Measurements from ENCODE around the gene FAM50A. TPM values are rescaled to one million over a fixed set of nuclear protein-coding genes. Genes with fewer than 3 reads are reported as not detected.
A peak's percentile ranks its signal among the peaks of the same experiment; 100 is the strongest.

The FAM50A gene
- total RNA-seq, 2 experiments from 2014 or later = 39.7 to 43.7 TPM

DNA sequence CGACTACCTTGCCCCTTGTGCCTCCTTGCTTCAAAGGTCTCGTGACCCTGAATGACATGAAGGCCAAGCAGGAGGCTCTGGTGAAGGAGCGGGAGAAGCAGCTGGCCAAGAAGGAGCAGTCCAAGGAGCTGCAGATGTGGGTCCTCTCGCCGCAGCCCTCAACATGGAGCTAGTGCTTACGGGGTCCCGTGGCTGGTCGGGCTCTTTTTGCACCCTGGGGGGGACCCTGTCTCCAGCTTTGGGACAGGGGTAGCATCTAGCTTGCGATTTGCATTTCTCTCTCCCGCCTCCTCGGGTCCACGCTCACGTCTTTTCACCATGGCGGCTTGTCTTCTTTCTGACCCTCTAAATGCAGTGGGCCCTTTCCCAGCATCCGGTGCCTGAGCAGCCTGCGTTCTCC, 1.8 kb downstream of the FAM50A start:
- H3K4me3 Mint-ChIP-seq = peak overlapping the region; percentile 29
- H3K27me3 Mint-ChIP-seq (ENCODE audit: low read depth) = no peaks in the 10 kb centered on the region
- no peak overlapping the region for H3K27ac Mint-ChIP-seq
- H3K4me1 Mint-ChIP-seq (ENCODE audit: low read depth) = peaks cover 5% of the 10 kb centered on the region
- CTCF ChIA-PET = no interaction called here
- no peak for DNase-seq
- H3K36me3 Mint-ChIP-seq (ENCODE audit: low read depth) = peaks cover 9% of the 10 kb centered on the region
- H3K9me3 Mint-ChIP-seq = no peaks in the 10 kb centered on the region
- intact Hi-C loops (cut with micrococcal nuclease) = no loop called here

DNA sequence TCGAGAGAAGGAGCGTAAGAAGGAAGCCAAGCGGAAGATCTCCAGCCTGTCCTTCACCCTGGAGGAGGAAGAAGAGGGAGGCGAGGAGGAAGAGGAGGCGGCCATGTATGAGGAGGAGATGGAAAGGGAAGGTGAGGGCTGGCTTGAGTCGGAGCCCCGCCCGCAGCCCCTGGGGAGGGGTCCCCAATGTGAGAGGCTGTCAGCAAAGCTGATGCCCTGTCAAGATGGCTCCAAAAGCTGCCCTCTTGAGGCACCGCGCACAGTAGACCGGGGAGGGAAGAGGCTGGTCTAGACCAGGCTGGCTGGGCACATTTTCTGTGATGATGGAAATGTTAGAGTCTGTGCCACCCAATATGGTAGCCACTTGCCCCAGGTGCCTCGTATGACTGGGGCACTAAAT, 2.5 kb downstream of the FAM50A start:
- H3K36me3 Mint-ChIP-seq (ENCODE audit: low read depth) = peaks cover 9% of the 10 kb centered on the region
- no peak overlapping the region for H3K4me3 Mint-ChIP-seq
- CTCF ChIA-PET = no interaction called here
- intact Hi-C loops (cut with micrococcal nuclease) = no loop called here
- no peaks in the 10 kb centered on the region for H3K27me3 Mint-ChIP-seq (ENCODE audit: low read depth)
- no peak for DNase-seq
- H3K4me1 Mint-ChIP-seq (ENCODE audit: low read depth) = peaks cover 1% of the 10 kb centered on the region
- no peaks in the 10 kb centered on the region for H3K9me3 Mint-ChIP-seq
- no peak overlapping the region for H3K27ac Mint-ChIP-seq

DNA sequence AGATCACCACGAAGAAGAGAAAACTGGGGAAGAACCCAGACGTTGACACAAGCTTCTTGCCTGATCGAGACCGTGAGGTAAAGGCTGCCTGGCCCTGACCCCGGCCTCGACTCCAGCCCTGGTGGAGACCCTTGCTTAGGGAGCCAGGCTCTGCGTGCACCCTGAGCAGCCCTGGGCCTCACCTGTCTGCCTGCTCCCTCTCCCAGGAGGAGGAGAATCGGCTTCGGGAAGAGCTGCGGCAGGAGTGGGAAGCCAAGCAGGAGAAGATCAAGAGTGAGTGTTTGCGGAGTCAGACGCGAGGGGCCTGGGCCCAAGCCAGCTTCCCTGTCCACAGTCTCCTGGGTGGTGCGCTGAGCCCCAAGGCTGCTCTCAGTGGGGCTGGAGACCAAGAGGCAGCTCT, 4.5 kb downstream of the FAM50A start:
- intact Hi-C loops (cut with micrococcal nuclease) = no loop called here
- no peaks in the 10 kb centered on the region for H3K9me3 Mint-ChIP-seq
- H3K4me3 Mint-ChIP-seq = no peak overlapping the region
- H3K27ac Mint-ChIP-seq = no peak overlapping the region
- H3K4me1 Mint-ChIP-seq (ENCODE audit: low read depth) = peaks cover 1% of the 10 kb centered on the region
- DNase-seq = no peak
- no peaks in the 10 kb centered on the region for H3K27me3 Mint-ChIP-seq (ENCODE audit: low read depth)
- H3K36me3 Mint-ChIP-seq (ENCODE audit: low read depth) = peaks cover 11% of the 10 kb centered on the region
- CTCF ChIA-PET = no interaction called here

DNA sequence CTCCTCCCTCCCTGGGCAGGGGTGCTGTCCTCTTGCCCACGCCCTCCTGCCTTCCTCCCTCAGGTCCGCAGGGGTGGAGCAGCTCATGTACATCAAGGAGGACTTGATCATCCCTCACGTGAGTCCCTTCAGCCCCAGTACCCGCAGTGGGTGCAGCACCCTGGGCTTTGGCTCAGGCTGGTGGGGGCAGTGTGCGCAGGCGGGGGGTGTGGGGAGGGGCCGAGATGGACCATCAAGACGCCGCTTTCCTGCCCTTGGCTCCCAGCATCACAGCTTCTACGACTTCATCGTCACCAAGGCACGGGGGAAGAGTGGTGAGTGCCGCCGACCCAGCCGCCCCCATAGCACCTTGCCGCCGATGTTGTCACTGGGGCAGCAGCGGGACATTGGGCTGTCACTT, 5.7 kb downstream of the FAM50A start:
- Mint-ChIP-seq H3K27me3 (ENCODE audit: low read depth) (no peaks in the 10 kb centered on the region), H3K4me3 (no peak overlapping the region), H3K9me3 (no peaks in the 10 kb centered on the region), H3K27ac (no peak overlapping the region), H3K4me1 (ENCODE audit: low read depth) (peaks cover 1% of the 10 kb centered on the region), H3K36me3 (ENCODE audit: low read depth) (peaks cover 11% of the 10 kb centered on the region)
- no peak for DNase-seq
- intact Hi-C loops (cut with micrococcal nuclease) = no loop called here
- CTCF ChIA-PET = no interaction called here

DNA sequence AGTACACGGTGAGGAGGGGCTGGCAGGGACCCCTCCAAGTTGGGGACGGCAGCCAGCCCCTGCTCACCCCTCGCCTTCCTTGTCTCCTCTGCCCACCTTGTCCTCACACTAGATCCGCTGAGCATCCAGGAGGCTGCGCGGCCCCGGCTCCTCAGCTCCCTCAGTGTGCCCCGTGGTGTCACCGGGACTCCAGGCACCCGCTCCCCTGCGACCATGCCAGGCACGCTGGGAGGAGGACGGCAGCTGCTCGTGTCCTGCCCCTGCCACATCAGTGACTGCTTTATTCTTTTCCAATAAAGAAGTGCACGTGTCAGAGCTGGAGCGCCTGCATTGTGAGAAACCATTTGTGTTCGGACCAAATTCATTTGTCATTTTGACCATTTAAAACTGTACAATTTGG, 6.4 kb downstream of the FAM50A start:
- CTCF ChIA-PET = interaction anchor here (0.6 kb wide), 1 partner anchor 633 kb away, joined by 3 read pairs; no protein-coding TSS in a partner anchor
- intact Hi-C loops (cut with micrococcal nuclease) = no loop called here
- peaks cover 1% of the 10 kb centered on the region for H3K4me1 Mint-ChIP-seq (ENCODE audit: low read depth)
- H3K9me3 Mint-ChIP-seq = no peaks in the 10 kb centered on the region
- H3K4me3 Mint-ChIP-seq = no peak overlapping the region
- DNase-seq = no peak
- peaks cover 11% of the 10 kb centered on the region for H3K36me3 Mint-ChIP-seq (ENCODE audit: low read depth)
- H3K27me3 Mint-ChIP-seq (ENCODE audit: low read depth) = no peaks in the 10 kb centered on the region
- H3K27ac Mint-ChIP-seq = no peak overlapping the region

DNA sequence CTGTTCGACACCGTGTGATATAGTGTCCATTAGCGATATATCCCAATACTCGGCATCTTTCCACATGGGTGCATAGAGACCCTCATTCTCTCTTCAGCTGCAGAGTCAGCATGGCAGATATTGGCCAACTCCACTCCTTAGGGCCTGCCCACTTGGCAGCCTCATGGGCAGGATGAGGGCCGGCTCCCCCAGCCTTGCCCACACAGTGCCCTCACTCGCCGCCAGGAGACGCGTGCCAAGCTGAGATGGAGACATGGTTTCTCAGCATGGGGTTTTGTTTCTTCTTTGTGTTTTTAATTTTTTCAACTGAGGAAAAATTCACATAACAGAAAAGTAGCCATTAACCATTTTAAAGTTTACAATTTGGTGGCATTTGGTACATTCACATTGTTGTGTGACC, 8.9 kb downstream of the FAM50A start:
- H3K4me3 Mint-ChIP-seq = no peak overlapping the region
- DNase-seq = no peak
- no peaks in the 10 kb centered on the region for H3K9me3 Mint-ChIP-seq
- no peak overlapping the region for H3K27ac Mint-ChIP-seq
- H3K27me3 Mint-ChIP-seq (ENCODE audit: low read depth) = no peaks in the 10 kb centered on the region
- peaks cover 4% of the 10 kb centered on the region for H3K4me1 Mint-ChIP-seq (ENCODE audit: low read depth)
- intact Hi-C loops (cut with micrococcal nuclease) = no loop called here
- CTCF ChIA-PET = interaction anchor here (1.0 kb wide), 1 partner anchor 79 kb away, joined by 3 read pairs; no protein-coding TSS in a partner anchor
- peaks cover 3% of the 10 kb centered on the region for H3K36me3 Mint-ChIP-seq (ENCODE audit: low read depth)

DNA sequence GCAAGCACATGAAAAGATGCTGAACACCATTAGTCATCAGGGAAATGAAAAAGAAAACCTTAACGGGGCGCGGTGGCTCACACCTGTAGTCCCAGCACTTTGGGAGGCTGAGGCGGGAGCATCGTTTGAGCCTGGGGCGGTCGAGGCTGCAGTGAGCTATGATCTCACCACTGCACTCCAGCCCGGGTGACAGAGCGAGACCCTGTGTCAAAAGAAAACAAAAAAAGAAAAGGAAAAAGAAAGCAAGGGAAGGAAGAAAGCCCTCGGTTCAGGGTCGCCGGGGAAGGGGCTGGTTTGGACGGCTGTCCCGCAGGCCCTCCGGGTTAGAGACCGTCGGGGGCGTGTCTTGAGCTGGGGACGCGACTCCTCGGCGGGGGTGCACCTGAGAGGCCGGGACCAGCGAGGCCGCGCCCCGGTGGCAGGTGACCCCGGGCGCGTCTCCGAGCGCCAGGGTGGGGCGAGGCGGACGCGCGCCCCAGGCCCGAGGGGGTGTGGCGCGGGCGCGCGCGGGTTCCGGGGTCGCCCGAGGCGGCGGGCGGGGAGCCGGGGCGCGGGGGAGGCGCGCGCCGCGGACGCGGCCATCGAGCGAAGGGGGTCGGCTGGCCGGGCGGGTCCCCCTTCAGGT, 13.7 kb downstream of the FAM50A start:
- H3K4me1 Mint-ChIP-seq (ENCODE audit: low read depth) = peaks cover 12% of the 10 kb centered on the region
- CTCF ChIA-PET = no interaction called here
- H3K36me3 Mint-ChIP-seq (ENCODE audit: low read depth) = peaks cover 2% of the 10 kb centered on the region
- no peaks in the 10 kb centered on the region for H3K27me3 Mint-ChIP-seq (ENCODE audit: low read depth)
- peak; percentile 40 for DNase-seq
- H3K9me3 Mint-ChIP-seq = no peaks in the 10 kb centered on the region
- H3K27ac Mint-ChIP-seq = peak overlapping the region; percentile 63
- peak overlapping the region; percentile 91 for H3K4me3 Mint-ChIP-seq
- intact Hi-C loops (cut with micrococcal nuclease) = loop anchor here (2.0 kb wide), 1 partner anchor 21 kb away; the partner anchor contains the start of gene LAGE3

DNA sequence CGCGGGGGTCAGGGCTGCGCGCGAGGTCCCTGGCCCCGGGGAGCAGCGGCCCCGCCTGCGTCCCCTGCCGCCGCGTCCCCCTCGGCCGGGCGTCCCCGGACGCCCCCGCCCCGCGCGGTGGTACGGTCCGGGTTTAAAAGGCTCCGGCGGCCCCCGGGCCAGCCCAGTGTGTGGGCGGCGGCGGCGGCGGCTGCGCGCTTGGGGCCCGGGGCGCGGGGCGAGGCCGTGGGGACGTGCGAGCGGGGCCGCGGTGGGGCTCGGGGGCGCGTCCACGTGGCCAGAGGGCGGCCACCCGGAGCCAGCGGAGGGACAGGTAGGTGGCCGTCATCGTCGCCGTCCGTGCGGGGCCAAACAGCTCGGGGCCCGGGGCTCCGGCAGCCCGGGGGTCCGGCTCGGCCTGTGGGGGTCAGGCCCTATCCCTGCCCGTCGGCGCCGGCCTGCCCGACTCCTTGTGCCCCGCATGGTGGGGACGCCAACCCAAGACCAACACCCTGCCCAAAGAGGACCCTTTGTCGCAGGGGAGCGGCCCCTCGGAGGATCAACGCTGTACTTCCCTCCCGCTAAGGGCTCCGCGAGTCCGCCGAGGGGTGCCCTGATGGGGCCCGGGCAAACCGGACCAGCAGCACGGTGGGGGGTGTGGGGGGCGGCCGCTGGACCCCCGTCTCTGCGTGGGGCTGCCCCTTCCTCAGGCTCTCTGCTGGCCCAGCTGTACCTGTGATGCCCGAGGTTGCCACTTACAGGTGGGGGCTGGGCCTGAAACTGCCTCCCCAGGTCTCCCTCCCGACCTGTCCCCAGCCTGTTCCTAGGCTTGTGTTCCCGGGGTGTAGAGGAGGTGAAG, 14.4 kb downstream of the FAM50A start, which contains the start of gene PLXNA3:
TSS of gene PLXNA3 (plus strand) at position 166 of the 838 bp plus-strand sequence. CDS start 1,903 bp downstream, outside the sequence.
- Mint-ChIP-seq H3K4me3 (peak within 1 kb of the TSS; percentile 91), H3K27me3 (ENCODE audit: low read depth) (no peaks in the 10 kb centered on the region)
- intact Hi-C loops (cut with micrococcal nuclease) = loop anchor here (2.0 kb wide), 1 partner anchor 20 kb away; the partner anchor contains the start of gene LAGE3

DNA sequence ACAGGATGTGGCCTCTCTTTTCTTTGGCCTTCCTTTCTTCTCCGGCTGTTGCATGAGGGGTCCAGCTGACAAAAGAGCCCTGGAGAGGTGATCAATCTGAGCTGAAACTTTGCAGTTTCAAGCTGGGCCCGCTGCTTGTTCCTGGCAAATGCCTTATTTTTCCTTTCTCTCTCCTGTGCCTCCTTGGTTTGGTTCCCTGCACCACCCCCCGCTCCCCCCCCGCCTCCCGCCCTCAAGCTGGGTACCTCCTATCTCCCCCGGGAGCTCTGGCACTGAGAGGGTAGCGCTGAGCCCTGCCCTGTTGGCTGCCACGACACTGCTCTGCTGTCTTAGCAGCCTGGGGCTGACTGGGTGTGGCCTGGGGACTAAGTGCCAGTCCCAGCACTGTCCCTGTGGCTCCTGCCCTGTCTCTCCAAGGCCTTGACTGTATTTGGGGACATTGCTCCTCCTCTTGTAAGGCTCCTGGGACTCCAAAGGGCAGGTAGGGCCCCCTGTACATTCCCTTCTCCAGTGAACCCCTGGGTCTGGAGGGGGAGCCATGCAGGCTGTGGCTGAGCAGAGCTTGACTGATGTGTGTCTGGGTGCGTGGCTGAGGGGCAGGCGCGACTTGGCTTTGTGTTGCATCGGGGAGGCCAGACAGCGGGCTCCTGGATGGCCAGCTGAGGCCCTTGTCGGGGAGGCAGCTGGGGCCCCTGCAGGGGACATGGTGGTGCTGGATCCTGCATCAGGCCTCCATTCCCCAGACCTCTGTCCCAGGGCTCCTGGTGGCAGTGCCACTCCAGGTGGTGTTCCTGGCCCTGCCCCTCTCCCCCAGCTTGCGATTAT, 15.2 kb downstream of the FAM50A start:
- intact Hi-C loops (cut with micrococcal nuclease) = loop anchor here (2.0 kb wide), 1 partner anchor 20 kb away; the partner anchor contains the start of gene LAGE3
- DNase-seq = no peak
- no peaks in the 10 kb centered on the region for H3K27me3 Mint-ChIP-seq (ENCODE audit: low read depth)

More for the DNA sequence above, 14.4 kb downstream of the FAM50A start, which contains the start of gene PLXNA3:
- peak within 1 kb of the TSS; percentile 63 for H3K27ac Mint-ChIP-seq
- no peaks in the 10 kb centered on the region for H3K36me3 Mint-ChIP-seq (ENCODE audit: low read depth)
- peak; percentile 41 for DNase-seq
- H3K4me1 Mint-ChIP-seq (ENCODE audit: low read depth) = peaks cover 12% of the 10 kb centered on the region
- CTCF ChIA-PET = no interaction called here
- H3K9me3 Mint-ChIP-seq = no peaks in the 10 kb centered on the region

DNA sequence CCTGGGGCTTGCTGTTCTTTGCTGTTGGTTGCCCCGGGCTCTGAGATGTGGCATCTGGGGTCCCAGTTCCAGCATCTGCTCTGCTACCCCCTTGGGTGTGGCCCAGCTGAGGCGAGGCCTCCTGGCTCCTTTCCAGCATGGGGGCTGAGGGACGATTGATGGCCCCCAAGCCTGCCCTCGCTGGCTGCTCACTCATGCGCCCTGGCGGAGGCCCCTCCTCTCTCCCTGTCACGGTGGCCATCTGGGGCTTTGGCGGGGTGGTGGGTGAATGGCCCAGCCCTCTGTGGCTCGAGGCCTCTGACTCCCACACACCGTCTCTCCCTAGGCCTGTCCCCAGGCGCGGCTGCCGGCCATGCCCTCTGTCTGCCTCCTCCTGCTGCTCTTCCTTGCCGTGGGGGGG, 15.9 kb downstream of the FAM50A start:
- CTCF ChIA-PET = interaction anchor here (0.7 kb wide), 1 partner anchor 1427 kb away, joined by 3 read pairs; no protein-coding TSS in a partner anchor
- no peaks in the 10 kb centered on the region for H3K9me3 Mint-ChIP-seq
- no peaks in the 10 kb centered on the region for H3K36me3 Mint-ChIP-seq (ENCODE audit: low read depth)
- no peak overlapping the region for H3K4me3 Mint-ChIP-seq
- H3K4me1 Mint-ChIP-seq (ENCODE audit: low read depth) = peaks cover 12% of the 10 kb centered on the region
- H3K27me3 Mint-ChIP-seq (ENCODE audit: low read depth) = no peaks in the 10 kb centered on the region
- DNase-seq = no peak
- no peak overlapping the region for H3K27ac Mint-ChIP-seq
- intact Hi-C loops (cut with micrococcal nuclease) = loop anchor here (2.0 kb wide), 1 partner anchor 19 kb away; the partner anchor contains the start of gene LAGE3

More for the DNA sequence above, 15.2 kb downstream of the FAM50A start:
- CTCF ChIA-PET = interaction anchor here (0.7 kb wide), 1 partner anchor 1426 kb away, joined by 3 read pairs; no protein-coding TSS in a partner anchor
- no peak overlapping the region for H3K27ac Mint-ChIP-seq
- H3K4me3 Mint-ChIP-seq = peak overlapping the region; percentile 73
- H3K4me1 Mint-ChIP-seq (ENCODE audit: low read depth) = peaks cover 12% of the 10 kb centered on the region
- no peaks in the 10 kb centered on the region for H3K9me3 Mint-ChIP-seq
- H3K36me3 Mint-ChIP-seq (ENCODE audit: low read depth) = no peaks in the 10 kb centered on the region

DNA sequence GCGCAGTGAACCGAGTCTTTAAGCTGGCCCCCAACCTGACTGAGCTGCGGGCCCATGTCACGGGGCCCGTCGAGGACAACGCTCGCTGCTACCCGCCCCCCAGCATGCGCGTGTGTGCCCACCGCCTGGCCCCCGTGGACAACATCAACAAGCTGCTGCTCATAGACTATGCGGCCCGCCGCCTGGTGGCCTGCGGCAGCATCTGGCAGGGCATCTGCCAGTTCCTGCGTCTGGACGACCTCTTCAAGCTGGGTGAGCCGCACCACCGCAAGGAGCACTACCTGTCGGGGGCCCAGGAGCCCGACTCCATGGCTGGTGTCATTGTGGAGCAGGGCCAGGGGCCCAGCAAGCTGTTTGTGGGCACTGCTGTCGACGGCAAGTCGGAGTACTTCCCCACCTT, 16.4 kb downstream of the FAM50A start:
- CTCF ChIA-PET = no interaction called here
- no peaks in the 10 kb centered on the region for H3K27me3 Mint-ChIP-seq (ENCODE audit: low read depth)
- H3K27ac Mint-ChIP-seq = no peak overlapping the region
- intact Hi-C loops (cut with micrococcal nuclease) = no loop called here
- H3K4me3 Mint-ChIP-seq = no peak overlapping the region
- no peak for DNase-seq
- H3K4me1 Mint-ChIP-seq (ENCODE audit: low read depth) = peaks cover 12% of the 10 kb centered on the region
- no peaks in the 10 kb centered on the region for H3K9me3 Mint-ChIP-seq
- H3K36me3 Mint-ChIP-seq (ENCODE audit: low read depth) = no peaks in the 10 kb centered on the region

DNA sequence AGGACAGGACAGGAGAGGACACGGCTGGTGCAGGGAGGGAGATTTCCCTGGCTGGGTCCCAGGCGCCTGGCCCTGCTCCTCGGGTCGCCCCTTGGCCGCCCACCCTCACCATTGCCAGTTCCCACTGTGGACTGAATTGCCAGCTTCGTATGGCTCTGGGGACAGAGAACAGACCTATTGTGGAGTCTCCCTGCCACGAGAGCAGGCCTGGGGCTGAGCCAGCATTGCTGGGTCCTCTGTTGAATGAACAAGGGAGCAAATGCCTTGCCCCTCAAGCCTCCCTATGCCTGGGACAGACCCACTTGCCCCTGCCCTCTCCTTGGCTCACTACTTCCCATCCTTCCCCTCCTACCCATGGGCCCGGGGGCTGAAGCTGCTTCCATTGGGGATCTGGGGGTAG, 18.5 kb downstream of the FAM50A start:
- CTCF ChIA-PET = no interaction called here
- Mint-ChIP-seq H3K27ac (no peak overlapping the region), H3K9me3 (no peaks in the 10 kb centered on the region), H3K36me3 (ENCODE audit: low read depth) (no peaks in the 10 kb centered on the region), H3K27me3 (ENCODE audit: low read depth) (no peaks in the 10 kb centered on the region), H3K4me3 (no peak overlapping the region), H3K4me1 (ENCODE audit: low read depth) (peaks cover 10% of the 10 kb centered on the region)
- intact Hi-C loops (cut with micrococcal nuclease) = no loop called here
- DNase-seq = no peak
